GM11168 (cell line): ENCODE results near the gene AK5.
"Not testable (repeated sequence)": the region's sequence is repeated elsewhere in the genome, so short reads cannot be mapped to it uniquely, and the experiment has no call there.

Experiments used
- in situ Hi-C: fragments of 300-500 bp; cut with MboI; formaldehyde crosslinking; loops from one replicate; pipeline ENCODE4 v1.12.0; 2022; ENCODE audit warnings: low sequenced_read_pairs; ENCODE audit not compliant: unreplicated experiment

AK5 gene

DNA sequence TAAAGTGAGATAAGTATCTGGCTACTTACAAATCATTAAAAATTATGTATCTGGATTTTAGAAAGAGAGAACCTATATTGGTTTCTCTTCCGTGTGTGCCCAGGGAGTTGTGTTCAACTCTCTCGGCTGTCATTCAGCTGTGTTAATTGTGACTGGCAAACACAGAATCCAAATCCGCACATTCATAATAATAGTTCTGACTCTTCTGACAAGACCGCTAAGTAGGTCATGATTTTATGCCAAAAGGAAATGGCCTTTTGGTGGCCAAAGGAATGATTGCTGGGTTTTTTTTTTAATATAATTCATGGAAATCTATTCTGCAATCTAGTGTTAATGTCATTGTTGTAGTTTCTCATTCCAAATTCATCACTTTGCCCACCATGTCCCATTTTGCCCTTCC is 110.7 kb downstream of the AK5 start:
- in situ Hi-C loops: no loop called here

GRCh38 chr1:77394166-77394565 is 112.3 kb downstream of the AK5 start:
- in situ Hi-C loops: no loop called here

GRCh38 chr1:77395051-77395450 is 113.2 kb downstream of the AK5 start:
- in situ Hi-C loops: no loop called here

DNA sequence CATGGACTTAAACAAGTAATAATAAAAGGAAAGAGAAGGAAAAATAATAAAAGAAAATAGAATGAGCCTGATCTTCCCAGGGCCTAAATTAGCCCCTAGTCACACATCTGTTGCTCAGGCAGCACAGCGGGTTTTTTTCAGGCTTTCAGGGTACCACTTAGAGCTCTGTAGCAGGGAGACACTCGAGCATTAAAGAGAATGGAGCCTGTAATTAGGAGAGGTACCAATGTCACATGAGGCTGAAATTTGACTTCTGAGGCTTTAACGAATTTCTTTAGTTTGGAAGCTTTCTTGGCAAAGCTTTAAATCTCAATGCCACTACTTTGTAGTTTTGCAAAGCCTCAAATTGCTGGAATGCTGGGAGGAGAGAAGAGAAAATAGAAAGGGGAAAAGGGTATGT is 116.3 kb downstream of the AK5 start:
- in situ Hi-C loops: no loop called here

GRCh38 chr1:77399250-77400086 is 117.6 kb downstream of the AK5 start:
- in situ Hi-C loops: no loop called here

DNA sequence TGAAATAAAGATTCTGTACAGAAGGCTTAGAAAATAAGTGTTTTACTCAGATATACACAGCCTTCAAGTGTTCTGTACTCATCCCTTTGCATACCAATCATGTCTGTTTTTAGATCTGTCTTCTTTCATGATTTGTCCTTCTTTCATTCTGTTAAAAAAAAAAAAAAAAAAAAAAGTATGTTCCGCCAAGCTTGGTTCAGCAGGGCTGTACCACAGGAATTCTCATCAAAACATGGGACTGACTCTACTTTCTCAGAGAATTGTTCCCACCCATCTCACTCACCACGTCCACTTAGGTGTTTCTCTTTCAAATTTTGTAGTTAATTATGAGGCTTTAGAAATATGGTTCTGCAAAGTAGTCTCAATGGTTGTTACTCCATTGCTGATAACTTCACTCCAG is 119.0 kb downstream of the AK5 start:
- in situ Hi-C loops: no loop called here

DNA sequence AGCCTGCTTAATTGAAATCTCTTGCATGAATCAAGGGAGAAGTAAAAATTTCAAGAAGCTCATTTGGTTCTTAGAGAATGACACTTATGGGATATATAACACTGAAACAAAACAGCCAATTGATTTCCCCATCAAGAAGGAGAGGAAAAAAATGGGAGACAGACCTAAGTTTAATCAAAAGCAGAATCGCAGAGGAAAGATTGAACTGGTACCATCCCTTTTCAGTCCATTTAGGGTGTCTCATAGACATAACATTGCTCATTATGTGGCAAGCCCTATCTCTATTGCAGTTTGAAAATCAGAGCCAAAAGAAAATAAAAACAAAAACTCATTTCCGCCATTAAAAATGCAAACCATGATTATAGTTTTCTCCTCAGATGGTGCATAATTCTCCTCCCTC is 119.6 kb downstream of the AK5 start:
- in situ Hi-C loops: no loop called here

GRCh38 chr1:77405186-77405585 is 123.4 kb downstream of the AK5 start:
- in situ Hi-C loops: no loop called here

- in situ Hi-C loops: no loop called here
These were observed 124.8 kb downstream of the AK5 start for GRCh38 chr1:77406661-77407060.

- in situ Hi-C loops: no loop called here
These were observed 126.0 kb downstream of the AK5 start for GRCh38 chr1:77407738-77408375.

DNA sequence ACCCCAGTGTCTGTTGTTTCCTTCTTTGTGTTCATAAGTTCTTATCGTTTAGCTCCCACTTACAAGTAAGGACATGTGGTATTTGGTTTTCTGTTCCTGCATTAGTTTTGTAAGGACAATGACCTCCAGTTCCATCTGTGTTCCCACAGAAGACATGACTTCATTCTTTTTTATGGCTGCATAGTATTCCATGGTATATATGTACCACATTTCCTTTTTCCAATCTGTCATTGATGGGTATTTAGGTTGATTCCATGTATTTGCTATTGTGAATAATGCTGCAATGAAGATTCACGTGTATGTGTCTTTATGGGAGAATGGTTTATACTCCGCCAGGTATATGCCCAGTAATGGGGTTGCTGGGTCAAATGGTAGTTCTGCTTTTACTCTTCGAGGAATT is 127.1 kb downstream of the AK5 start:
- in situ Hi-C loops: not testable (repeated sequence)

DNA sequence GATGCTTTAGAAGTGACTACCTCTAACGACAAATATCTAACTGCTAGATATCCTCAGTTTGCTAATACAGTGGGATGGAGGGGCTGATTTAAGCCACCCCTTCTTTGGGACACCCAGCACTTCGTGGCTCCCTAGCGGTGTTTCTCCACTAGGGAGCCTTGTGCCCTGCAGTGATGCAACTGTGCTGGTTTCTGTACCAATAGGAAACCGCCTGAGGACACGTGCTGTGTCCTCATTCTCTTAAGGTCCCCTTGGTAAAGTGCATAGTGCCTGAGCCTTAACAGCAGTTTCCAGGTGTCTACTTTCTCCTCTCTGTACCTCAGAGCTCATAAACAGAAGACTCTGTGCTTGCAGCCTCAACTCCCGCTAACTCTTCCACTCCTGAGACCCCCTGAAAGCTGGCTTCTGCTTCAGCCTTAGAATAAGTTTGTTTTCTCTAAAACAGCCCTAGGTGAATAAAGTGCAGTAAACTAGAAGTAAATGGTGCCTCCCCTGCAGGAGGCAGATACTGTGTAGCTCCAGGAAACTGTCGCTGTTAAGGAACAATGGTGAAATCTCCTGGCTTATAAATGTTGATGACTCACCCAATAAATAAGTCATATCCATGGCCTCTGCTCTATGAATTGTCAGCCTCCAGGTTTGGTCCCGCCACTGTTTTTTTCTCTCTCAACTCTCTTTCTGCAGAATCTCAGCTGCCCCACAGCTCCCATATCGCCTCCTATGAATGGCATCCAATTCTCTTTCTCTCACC is 130.4 kb downstream of the AK5 start:
- in situ Hi-C loops: no loop called here

- in situ Hi-C loops: no loop called here
These were observed 131.2 kb downstream of the AK5 start for GRCh38 chr1:77412820-77413530.

GRCh38 chr1:77413541-77414335 is 131.9 kb downstream of the AK5 start:
- in situ Hi-C loops: no loop called here

DNA sequence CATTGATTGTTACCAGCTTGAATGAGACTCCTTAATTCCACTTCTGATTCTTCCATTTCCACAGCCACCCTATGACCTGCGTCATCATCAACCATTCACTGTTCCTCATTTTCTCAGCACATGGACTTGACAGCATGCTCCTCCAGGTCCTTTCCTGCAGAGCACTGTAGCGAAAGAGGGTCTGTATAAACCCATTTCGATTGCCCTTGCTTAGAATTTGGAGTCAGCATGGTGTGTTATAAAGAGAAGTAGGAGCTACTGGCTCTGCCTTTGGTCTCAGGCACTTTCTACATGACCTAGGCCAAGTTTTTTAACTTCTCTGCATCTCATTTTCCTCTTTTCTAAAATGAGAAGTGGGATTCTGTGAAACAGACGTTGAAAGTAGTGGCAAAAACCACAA is 133.8 kb downstream of the AK5 start:
- in situ Hi-C loops: no loop called here

DNA sequence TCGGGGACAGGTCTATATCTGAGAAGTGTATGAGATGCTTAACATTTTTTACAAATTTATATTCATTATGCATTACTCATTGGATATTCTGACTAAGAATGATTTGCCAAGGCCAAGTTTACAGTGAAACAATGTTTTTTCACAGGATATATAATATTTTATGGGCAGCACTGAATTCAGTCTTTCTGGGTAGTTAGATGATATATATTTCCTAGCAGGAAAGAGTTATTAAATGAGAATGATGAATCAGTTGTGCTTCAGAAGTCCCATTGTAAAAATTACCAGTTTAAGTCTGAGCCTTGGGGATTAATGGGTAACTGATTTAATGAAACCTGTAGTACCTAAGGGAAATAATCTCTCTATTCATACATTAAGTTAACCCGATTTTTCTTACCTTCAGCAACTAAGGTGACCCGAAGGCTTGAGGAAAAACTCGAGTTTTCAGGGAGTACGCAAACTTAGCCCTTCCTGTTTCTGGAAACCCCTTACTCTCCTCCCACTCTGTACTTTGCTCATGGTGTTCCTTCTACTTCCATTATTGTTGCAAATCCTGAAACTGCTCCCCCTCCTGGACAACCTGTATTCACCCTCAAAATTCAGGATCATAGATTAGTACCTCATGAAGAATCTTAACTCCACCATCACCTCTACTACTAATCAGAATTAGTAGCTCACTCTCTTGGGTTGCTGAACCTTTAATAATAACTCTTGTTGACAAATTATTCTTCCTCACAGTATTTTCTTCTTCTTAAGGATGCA is 135.1 kb downstream of the AK5 start:
- in situ Hi-C loops: no loop called here

- in situ Hi-C loops: not testable (repeated sequence)
These were observed 136.2 kb downstream of the AK5 start for GRCh38 chr1:77418055-77418454.

- in situ Hi-C loops: no loop called here
These were observed 139.8 kb downstream of the AK5 start for GRCh38 chr1:77421504-77422233.
